ENCODE measurements around the gene TTLL10.
A peak's percentile ranks its signal among the peaks of the same experiment; 100 is the strongest.

The TTLL10 gene

DNA sequence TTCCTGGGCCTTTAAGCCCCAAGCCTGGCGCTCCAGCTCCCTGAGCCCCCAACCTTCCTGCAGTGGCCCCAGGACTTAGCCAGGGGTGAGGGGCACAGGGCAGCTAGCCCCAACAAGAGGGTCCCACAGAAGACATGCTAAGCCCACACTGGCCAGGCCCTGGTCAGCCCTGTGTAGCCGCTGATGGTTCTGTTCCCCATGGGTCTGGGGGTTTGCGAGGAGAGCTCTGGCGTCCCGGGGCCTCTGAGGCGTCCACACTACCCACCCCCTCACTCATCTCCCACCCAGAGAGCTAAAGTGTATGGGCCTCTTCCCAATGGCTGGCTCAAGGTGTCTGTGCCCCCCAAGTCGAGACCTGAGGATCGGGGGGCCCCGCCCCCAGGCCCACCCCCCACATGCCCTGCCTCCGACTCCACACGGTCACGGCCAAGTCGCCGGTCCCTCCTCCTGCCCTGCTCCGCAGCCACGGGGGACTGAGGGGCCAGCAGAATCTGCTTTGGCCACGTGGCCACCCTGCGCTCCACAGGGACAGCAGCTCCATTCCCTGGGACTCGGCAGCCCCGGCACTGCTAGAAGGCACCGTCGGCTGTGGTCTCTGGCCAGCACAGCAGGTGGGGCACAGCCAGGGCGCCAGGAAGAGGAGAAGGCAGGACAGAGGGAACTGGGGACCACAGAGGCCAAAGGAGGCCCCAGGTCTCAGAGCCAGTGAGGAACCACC is 24.9 kb downstream of the TTLL10 start:
- no peak for TF ChIP-seq CTCF (IDR thresholded peaks at IDR 0.05; ENCODE audit: insufficient read depth, missing control alignments)
- FAIRE-seq (no peak), DNase-seq (ENCODE audit: insufficient read length, low spot score) (peak; percentile 2)

GRCh38 chr1:1199141-1199960 is 25.7 kb downstream of the TTLL10 start:
- TF ChIP-seq CTCF (IDR thresholded peaks at IDR 0.05; ENCODE audit: insufficient read depth, missing control alignments): no peak
- FAIRE-seq (no peak), DNase-seq (ENCODE audit: insufficient read length, low spot score) (peak; percentile 12)

DNA sequence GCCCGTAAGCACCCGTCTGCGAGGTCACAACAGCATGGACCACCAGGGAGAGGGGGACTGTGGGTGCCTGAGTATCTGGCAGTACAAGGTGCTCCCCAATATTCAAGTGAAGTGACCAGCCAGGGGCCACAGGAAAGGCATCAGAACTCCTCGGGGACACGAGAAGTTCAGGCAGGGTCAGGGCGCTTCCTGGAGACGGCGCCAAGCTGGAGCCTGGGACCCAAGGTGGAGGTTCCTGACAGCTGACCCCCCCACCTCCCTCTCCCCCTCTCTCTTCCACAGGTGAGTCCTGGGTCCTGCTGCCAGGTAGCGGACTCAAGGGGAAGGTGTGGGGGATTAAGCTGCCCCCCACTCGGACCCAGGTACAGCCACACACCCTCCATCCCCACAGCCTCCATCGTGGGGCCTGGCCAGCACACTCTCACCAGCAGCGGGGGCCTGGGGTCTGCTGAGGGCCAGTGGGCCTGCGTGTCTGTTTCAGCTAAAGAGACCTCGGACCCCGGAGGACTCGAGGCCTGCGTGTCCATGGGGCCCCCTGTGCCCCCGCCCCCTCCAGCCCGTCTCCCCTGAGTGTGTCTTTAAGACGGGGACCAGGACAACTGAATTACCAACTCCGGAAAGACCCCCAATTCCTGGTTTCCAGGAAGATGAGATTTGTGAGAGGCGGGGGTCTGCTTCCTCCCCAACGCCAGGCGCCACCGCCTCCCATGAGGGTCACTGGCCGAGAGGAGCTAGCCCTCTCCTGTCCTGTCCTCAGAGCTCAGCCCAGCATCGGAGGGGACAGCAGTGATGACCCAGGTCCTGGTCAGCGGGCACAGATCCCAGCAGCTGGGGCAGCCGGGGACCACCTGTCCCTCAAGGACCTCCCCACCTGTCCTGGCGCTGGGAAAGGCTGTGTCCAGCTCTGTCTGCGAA is 26.5 kb downstream of the TTLL10 start:
- no peak for TF ChIP-seq CTCF (IDR thresholded peaks at IDR 0.05; ENCODE audit: insufficient read depth, missing control alignments)
- DNase-seq (ENCODE audit: insufficient read length, low spot score): peak; percentile 8
- FAIRE-seq: no peak

DNA sequence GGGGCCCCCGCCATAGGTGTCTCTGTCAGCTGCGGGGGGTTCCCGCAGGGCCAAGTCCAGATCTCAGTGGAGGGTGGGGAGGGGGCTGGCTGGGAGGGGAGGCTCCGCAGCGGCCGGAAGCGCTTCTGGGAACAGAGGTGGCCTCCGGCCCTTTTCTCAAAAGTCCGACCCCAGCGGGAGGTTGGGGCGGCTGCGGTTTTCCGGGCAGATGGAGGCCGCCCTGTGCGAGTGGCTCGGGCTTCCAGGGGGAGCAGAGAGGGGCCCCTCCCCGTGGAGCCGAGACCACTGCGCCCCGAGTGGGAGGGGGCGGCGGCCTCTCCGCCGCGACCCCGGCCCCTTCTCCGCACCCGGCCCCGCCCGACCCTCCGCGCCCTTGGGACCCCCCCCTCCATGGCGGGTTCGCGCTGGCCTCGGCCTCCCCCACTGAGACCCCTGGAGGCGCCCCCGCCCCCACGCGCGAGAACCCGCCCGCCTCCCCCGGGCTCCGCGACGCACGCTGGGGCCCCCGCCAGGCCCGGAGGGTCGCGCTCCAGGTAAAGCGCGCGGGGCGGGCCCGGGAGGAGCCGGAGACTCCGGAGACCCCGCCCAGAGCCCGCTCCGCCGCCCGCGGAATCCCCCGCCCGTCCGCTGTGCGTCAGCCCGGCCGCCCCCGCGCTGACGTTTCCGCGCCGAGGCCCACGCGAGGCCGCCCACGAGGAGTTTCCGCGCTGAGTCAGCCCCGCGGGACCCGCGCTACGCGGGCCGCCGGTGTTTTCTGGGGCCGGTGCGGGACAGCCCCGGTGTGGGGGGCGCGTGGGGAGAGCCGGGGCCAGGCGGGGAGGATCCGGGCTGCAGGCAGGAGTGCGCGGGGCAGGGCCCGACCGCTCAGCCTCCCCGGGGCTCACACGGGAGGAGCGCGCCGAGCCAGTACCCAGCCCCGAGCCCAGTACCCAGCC is 27.5 kb downstream of the TTLL10 start:
- TF ChIP-seq CTCF (IDR thresholded peaks at IDR 0.05; ENCODE audit: insufficient read depth, missing control alignments): no peak
- FAIRE-seq: no peak
- DNase-seq (ENCODE audit: insufficient read length, low spot score): no peak

DNA sequence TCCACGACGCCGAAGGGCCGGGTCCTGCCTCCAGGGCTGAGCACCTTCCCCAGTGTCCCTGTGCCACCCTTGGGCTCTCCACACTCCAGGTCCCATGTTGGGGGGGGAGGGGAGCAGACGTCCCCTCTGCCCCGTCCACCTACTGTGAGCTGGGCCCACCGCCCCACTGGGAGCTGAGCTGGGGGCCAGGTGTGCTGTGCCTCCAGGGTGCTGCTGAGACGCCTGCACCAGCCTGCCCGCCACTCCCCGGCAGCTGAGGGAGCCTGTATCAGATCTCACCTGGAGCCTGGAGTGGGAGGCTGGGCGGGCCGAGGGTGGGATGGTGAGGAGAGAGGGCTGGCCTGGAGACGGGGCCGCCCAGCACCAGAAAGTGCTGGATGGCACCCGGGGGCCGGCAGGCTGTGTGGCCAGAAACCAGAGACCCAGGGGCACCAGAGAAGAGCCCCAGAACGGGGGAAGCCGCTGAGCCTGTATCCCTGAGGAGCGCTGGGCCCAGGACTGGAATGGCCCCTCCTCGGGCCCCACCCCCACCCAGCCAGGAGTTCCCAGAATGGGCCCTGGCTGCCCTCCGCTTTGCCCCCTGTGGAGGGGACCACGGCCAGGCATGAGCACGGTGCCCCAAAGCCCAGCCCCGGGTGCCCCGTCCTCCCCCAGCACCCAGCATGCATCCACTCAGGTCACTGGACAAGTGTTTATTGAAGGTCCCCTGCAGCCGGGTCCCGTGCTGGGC is 29.3 kb downstream of the TTLL10 start:
- DNase-seq (ENCODE audit: insufficient read length, low spot score) (no peak), FAIRE-seq (no peak)
- no peak for TF ChIP-seq CTCF (IDR thresholded peaks at IDR 0.05; ENCODE audit: insufficient read depth, missing control alignments)

All from D721Med (cell line).